ENCODE results near the gene SIRT5. TPM values are rescaled to one million over a fixed set of nuclear protein-coding genes. Genes with fewer than 3 reads are reported as not detected.

Gene SIRT5
- total and polyA plus RNA-seq, 2 experiments from 2014 or later, result 9.8 to 13.1 TPM

- DNase-seq (ENCODE audit: low spot score), result peak; percentile 99
- H3K27ac ChIP-seq (ENCODE audit: low read depth), result peak within 1 kb of the TSS; percentile 81
- peak within 1 kb of the TSS; percentile 95 for H3K4me2 ChIP-seq
- peak; percentile 93 for ATAC-seq
- Mint-ChIP-seq H3K4me3 (peak within 1 kb of the TSS; percentile 100), H3K4me1 (peaks cover 24% of the 10 kb centered on the region), H3K27ac (peak within 1 kb of the TSS; percentile 95), H3K27me3 (ENCODE audit: insufficient read depth, low read depth, poor library complexity) (peaks cover 10% of the 10 kb centered on the region), H3K9me3 (peaks cover 3% of the 10 kb centered on the region; the same call in 2 of the 3 replicates), H3K36me3 (ENCODE audit: low read depth) (peaks cover 50% of the 10 kb centered on the region)
- no peaks in the 10 kb centered on the region for H3K9me2 ChIP-seq (ENCODE audit: insufficient read depth)
- peak within 1 kb of the TSS; percentile 99 for H3K4me3 ChIP-seq
- H3K4me1 ChIP-seq (ENCODE audit: insufficient read depth), result peaks cover 14% of the 10 kb centered on the region
- peaks cover 24% of the 10 kb centered on the region; the same call in 1 of the 2 replicates for H3K36me3 ChIP-seq (ENCODE audit: insufficient read depth)
- H4K20me1 ChIP-seq (replicated peaks; ENCODE audit: insufficient read depth), result peaks cover 9% of the 10 kb centered on the region
- peak within 1 kb of the TSS; percentile 80 for H2AFZ ChIP-seq
- TF ChIP-seq STAT1 (IDR thresholded peaks at IDR 0.05; ENCODE audit: unreplicated experiment) (no peak), ETS1 (IDR thresholded peaks at IDR 0.05) (peak; percentile 95), CREB1 (CRISPR knock-in tag; IDR thresholded peaks at IDR 0.05; ENCODE audit: low read depth) (peak; percentile 55; the same call in 1 of the 2 replicates), POLR2AphosphoS5 (IDR thresholded peaks at IDR 0.05; ENCODE audit: low read depth) (peak; percentile 99), EZH2 (IDR thresholded peaks at IDR 0.05; ENCODE audit: low read depth, unreplicated experiment) (no peak), CTCF (conservative IDR thresholded peaks at IDR 0.05; ENCODE audit: low read depth in 2 of 2) (peak; percentile 68 to 97; a peak in 3 of 4 replicates)
- no peaks in the 10 kb centered on the region; the same call in none of the 2 replicates for H3F3A ChIP-seq (replicated peaks; ENCODE audit: low read depth)
- no peaks in the 10 kb centered on the region for H3K27me3 ChIP-seq (ENCODE audit: insufficient read depth)
- peaks cover 32% of the 10 kb centered on the region for H3K79me2 ChIP-seq (replicated peaks; ENCODE audit: insufficient read depth)
Observed at GRCh38 chr6:13614926-13615791, 40.8 kb downstream of the SIRT5 start, which contains the start of gene NOL7. Gene NOL7, plus strand, starts transcription at chr6:13615335. Its CDS starts 24 bp downstream, at chr6:13615359.

GRCh38 chr6:13615792-13616120, 41.4 kb downstream of the SIRT5 start:
- Histone ChIP-seq H3K79me2 (replicated peaks; ENCODE audit: insufficient read depth) (peaks cover 32% of the 10 kb centered on the region), H3K9me2 (ENCODE audit: insufficient read depth) (no peaks in the 10 kb centered on the region), H2AFZ (peak overlapping the region; percentile 80), H3K27ac (ENCODE audit: low read depth) (peak overlapping the region; percentile 56; the same call in 1 of the 2 replicates), H4K20me1 (replicated peaks; ENCODE audit: insufficient read depth) (peaks cover 9% of the 10 kb centered on the region), H3K4me1 (ENCODE audit: insufficient read depth) (peaks cover 14% of the 10 kb centered on the region), H3F3A (replicated peaks; ENCODE audit: low read depth) (no peaks in the 10 kb centered on the region; the same call in none of the 2 replicates), H3K36me3 (ENCODE audit: insufficient read depth) (peaks cover 30% of the 10 kb centered on the region), H3K4me2 (peak overlapping the region; percentile 95), H3K4me3 (peak overlapping the region; percentile 99), H3K27me3 (ENCODE audit: insufficient read depth) (no peaks in the 10 kb centered on the region)
- peaks cover 10% of the 10 kb centered on the region for H3K27me3 Mint-ChIP-seq (ENCODE audit: insufficient read depth, low read depth, poor library complexity)
- H3K4me3 Mint-ChIP-seq, result peak overlapping the region; percentile 100
- DNase-seq (ENCODE audit: low spot score) (peak; percentile 56), ATAC-seq (peak; percentile 57)
- H3K27ac Mint-ChIP-seq, result peak overlapping the region; percentile 95
- H3K36me3 Mint-ChIP-seq (ENCODE audit: low read depth), result peaks cover 56% of the 10 kb centered on the region
- H3K9me3 Mint-ChIP-seq, result peaks cover 3% of the 10 kb centered on the region; the same call in 2 of the 3 replicates
- H3K4me1 Mint-ChIP-seq, result peaks cover 24% of the 10 kb centered on the region
- no peak for TF ChIP-seq ZNF114 (CRISPR knock-in tag; IDR thresholded peaks at IDR 0.05)
- TF ChIP-seq CTCF (conservative IDR thresholded peaks at IDR 0.05; ENCODE audit: low read depth in 2 of 2), result no peak
- TF ChIP-seq EZH2 (IDR thresholded peaks at IDR 0.05; ENCODE audit: low read depth, unreplicated experiment), result no peak
- TF ChIP-seq REST (IDR thresholded peaks at IDR 0.05; ENCODE audit: unreplicated experiment), result no peak

Measured in GM23338 (cell line).